Measurements from ENCODE around the gene TXNDC9.
A peak's percentile ranks its signal among the peaks of the same experiment; 100 is the strongest.
"Not testable (repeated sequence)": the region's sequence is repeated elsewhere in the genome, so short reads cannot be mapped to it uniquely, and the experiment has no call there.

TXNDC9 gene

DNA sequence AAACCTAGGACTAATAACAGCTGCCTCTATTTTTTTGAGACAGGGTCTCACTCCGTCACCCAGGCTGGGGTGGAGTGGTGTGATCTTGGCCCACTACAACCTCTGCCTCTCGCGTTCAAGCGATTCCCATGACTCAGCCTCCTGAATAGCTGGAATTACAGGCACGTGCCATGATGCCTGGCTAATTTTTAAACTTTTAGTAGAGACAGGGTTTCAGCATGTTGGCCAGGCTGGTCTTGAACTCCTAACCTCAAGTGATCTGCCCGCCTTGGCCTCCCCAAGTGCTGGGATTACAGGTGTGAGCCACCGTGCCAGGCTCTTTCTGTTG lies 18.3 kb downstream of the TXNDC9 start:
- not testable (repeated sequence) for DNase-seq

DNA sequence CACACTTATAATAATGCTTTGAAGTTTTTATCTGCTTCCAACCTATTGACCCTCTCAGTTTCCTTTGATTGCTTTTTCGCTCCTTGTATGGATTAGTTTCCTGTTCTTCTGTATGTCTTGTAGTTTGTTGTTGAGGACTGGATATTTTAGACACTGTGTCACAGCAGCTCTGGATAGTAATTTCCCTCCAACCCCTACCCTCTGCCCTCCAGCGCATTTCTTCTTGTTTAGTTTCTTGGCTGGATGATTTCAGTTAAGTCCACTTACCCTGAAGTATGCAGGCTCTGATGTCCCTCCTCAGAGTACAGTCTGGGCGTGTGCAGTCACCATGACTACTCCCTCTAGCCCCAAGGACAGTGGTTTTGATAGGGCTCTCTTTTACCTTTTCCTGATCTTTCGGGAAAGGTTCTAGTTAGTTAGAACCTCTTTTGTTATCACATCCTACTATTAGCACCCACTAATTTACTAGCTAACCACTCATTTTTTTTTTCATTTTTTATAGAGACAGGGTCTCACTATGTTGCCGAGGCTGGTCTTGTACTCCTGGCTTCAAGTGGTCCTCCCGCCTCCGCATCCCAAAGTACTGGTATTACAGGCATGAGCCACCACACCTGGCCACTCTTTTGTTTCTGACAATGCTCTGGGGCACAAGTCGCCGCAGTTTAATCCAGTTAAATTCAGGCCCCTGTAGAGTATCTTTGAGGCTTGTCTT lies 18.8 kb downstream of the TXNDC9 start:
- no peak for DNase-seq

DNA sequence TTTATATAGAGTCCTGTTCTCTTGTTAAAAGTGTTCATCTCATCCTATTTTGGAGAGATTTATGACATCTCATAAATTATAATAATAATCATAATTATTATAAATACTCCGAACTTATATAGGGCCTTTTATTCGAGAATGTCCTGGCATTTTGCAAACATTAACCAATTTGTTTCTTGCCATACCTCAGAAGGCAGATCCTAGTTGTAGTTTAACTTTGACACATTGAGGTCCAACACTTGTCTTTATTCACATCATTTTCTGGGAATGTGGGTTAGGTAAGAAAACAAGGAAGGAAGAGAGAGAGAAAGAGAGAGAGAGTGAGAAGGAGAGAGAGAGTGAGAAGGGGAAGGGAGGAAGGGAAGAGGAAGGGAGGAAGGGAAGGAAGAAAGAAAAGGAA lies 35.0 kb downstream of the TXNDC9 start, which contains the start of gene LYG1:
LYG1 (minus strand) TSS at position 101 of the 400 bp plus-strand sequence. CDS start 5,527 bp downstream, outside the sequence.
- not testable (repeated sequence) for DNase-seq

DNA sequence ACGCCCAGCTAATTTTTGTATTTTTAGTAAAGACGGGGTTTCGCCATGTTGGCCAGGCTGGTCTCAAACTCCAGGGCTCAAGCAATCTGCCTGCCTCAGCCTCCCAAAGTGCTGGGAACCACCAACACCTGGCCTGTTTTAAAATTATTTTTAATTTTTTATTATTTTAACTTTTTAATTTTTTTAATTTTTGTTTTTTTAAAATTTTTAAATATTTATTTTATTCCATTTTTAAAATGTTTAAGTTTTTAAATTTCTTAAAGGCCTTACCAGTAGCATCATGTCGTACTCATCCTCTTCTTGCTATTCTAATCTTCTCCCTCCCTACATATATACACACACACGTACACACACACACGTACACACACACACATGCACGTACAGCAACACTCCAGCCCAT lies 36.6 kb downstream of the TXNDC9 start:
- no peak for DNase-seq

DNA sequence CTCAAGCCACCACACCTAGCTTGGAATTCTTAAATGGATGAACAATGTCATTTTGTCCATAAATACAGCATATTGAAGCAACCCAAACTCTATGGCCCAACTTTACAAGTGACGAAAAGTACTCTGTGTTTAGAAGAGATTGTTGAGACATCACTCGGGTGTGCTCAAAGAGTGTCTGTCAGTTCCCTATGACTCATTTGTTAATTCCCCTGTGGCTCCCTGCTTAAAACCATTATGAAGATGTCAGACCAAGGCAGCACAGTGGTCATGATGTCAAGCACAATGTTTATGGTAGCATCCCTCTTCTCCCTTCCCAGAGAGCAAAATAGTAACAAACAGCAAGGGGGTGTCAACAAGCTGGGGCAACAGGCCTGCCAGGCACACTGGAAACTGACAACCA lies 38.1 kb downstream of the TXNDC9 start:
- DNase-seq: no peak

DNA sequence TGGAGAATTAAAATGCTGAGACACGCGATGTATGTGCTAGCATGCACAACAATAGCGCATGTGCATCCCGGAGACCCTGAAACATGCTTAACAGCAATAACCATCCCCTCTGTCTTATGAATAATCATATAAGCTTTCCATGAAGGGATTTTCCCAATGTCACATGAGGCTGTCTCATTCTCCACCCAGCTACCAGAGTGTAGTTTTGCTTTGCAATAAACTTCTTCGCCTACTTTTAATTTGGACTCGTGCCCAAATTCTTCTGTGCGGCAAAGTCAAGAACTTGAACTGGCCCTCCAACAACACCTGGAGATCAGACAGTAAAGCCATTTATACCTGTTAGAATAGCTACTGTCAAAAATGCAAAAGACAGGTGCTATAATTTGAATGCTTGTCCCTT lies 50.6 kb downstream of the TXNDC9 start:
- no peak for DNase-seq

DNA sequence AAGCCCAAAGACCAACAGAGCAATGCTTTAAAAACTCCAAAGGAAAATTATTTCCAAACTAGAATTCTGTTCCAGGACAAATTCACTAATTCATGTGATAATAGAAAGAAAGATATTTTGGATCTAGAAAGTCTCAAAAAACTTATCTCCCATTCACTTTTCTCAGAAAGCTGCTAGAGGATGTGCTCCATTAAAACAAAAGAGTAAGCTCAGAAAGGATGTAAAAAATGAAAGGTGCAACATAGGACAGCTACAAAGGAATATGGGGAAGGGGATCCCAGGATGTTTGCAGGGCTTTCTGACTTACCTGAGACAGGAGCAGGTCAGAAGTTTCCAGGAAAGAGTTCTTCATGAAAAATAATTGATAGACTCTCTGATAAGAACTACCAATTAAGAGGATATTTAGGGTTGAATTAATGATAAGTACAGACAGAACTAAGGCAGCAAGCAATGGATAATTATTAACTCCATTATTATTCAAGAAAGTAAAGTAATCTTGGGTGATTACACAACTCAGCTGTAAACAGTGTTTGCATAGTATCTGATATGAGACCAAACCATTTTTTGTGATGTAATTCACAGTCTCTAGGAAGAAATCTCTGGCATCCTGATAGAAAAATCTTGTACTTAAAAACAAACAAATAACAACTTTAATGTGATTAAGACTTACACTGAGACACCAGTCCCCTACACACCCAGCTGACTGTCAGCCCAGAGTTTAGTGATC lies 56.0 kb downstream of the TXNDC9 start:
- DNase-seq: no peak

DNA sequence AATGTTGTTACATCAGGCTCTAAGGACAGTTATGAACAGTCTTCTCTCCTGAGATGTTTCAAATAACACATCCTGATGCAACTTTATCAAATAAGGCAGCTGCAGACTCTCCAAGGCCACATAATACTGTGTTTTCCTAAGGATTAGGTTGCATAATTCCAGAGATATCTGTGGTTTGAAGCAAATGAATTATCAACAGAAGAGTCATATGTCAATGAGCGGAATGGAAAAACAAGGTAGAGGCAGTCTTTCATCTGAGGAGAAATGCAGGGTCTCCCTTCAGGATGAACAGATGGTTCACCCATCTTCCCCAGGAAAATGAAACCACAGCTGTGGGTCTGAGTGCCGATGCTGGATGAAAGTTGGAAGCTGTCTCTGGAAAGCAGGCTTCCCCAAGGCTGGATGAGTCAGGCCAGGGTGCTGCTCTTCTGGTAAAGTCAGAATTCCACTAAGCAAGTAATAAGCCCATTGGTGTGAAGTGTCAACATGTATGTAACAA lies 57.3 kb downstream of the TXNDC9 start:
- DNase-seq: peak in 1 of 2 experiments; percentile 46

DNA sequence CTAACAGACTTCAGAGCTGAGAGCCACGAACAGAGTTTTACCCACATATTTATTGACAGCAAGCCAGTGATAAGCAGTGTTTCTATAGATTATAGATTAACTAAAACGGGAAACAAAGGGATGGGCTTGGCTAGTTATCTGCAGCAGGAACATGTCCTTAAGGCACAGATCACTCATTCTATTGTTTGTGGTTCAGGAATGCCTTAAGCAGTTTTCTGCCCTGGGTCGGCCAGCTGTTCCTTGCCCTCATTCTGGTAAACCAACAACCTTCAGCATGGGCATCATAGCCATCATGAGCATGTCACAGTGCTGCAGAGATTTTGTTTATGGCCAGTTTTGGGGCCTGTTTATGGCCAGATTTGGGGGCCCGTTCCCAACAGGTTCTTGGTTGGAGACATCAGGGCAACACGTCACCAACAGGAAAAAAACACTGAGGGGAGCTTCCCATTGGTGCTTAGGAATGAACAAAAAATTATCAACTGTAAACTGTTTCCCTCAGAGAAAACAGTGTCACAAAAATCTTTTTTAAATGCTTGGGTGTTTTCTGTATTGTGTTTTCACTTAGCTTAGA lies 57.9 kb downstream of the TXNDC9 start:
- DNase-seq: not testable (repeated sequence)

DNA sequence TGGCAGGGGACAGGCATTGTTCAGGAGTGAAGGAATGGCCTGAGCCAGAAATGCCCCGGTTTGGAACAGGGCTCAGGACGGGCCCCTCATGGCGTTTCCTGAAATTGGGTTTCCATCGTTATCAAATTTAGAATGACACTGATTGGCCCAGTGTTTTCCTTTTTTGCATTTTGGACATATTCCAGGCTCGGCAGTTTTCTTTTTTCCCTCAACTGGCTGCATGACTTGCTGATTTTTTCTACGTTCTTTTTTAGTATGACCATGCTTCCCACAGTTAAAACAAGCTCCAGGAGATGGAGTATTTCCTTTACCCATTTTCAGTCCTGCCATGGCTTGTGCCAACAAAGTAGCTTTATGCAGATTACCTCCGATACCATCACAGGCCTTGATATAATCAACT lies 60.3 kb downstream of the TXNDC9 start:
- DNase-seq: no peak
